Stimulated activated CD4-positive, alpha-beta T cell treated with anti-CD3 and anti-CD28 coated beads, Interleukin-1b, Interleukin-23, amount 100 ng/mL, for 4 hours (primary cell): Measurements from ENCODE around the gene CHAF1A.

Source experiments
- DNase-seq, 2 donors: peaks; one replicate each; pipeline ENCODE4 v3.0.0-alpha.2; 2020; ENCODE audit warnings: low read depth in 2 of 2

The CHAF1A gene

DNA sequence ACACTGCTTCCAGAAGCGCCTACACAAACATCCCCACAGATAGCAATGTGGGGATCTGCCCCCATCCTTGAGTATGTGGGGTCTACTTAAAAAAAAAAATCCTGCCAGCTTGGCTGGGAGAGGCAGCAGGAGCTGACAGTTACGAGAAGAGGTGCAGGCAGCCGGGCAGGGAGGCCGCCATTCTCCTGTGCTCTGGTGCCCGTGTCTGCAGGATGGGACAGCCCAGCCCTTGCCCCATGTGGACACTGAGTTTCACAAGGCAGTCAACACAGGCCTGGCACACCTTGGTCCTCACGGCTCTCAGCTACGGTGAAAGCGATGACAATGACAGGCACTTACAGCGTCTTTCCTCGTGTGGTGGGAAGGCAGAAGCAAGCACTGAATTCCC, 35.1 kb upstream of the CHAF1A start:
- DNase-seq: no peak

DNA sequence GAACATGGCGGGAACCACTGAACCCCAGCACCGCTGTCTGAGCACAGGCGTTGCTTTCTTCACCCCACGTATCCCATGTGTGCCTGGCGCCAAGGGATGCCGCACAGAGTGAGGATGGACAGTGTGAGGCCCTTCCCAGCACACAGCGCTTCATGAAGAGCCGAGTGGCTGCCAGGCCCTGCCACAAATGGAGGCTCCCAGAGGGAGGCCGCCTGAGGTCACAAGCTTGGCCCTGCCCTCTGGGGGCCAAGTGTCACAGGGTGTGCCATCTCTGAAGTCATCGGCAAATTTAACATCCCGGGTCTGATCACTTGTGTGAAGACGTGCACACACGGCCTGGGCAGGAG, 34.7 kb upstream of the CHAF1A start:
- DNase-seq: no peak

DNA sequence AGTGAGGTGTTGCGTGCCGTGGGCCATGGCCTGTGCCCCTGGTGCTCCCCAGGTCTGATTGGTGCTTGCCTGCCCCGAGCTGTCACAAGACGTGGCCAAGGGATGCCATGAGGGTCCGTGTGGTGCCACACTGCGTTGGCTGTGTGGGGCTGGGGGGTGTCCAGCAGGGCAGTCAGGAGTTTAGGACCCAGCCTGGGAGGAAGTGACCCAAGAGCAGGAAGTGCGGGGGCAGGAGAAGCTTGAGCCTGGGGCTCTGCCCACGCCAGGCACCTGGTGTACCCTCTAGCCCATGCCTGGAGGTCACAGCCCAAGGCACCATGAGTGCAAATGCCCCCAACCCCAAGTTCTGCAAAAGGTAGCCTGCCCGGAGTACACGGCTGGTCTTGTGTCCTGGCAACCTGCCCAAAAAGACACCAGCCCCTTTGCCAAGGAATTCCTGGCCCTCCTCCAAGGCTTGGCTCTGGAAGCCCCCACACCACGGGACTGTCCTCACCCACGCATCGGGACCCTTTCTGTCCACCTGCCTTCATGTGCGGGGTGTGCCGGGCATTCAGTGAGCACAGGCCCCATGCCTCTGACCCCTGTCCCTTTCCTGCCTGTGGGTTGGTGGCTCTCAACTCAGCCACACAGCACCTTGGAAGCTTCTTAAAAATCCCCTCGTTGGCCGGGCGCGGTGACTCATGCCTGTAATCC, 34.2 kb upstream of the CHAF1A start:
- DNase-seq: no peak

GRCh38 chr19:4369109-4369887, 33.1 kb upstream of the CHAF1A start:
- DNase-seq: peak; percentile 37 to 51

- peak; percentile 66 to 69 for DNase-seq
These were observed 32.6 kb upstream of the CHAF1A start for GRCh38 chr19:4369888-4370260.

- no peak for DNase-seq
These were observed 31.9 kb upstream of the CHAF1A start for GRCh38 chr19:4370418-4371041.

DNA sequence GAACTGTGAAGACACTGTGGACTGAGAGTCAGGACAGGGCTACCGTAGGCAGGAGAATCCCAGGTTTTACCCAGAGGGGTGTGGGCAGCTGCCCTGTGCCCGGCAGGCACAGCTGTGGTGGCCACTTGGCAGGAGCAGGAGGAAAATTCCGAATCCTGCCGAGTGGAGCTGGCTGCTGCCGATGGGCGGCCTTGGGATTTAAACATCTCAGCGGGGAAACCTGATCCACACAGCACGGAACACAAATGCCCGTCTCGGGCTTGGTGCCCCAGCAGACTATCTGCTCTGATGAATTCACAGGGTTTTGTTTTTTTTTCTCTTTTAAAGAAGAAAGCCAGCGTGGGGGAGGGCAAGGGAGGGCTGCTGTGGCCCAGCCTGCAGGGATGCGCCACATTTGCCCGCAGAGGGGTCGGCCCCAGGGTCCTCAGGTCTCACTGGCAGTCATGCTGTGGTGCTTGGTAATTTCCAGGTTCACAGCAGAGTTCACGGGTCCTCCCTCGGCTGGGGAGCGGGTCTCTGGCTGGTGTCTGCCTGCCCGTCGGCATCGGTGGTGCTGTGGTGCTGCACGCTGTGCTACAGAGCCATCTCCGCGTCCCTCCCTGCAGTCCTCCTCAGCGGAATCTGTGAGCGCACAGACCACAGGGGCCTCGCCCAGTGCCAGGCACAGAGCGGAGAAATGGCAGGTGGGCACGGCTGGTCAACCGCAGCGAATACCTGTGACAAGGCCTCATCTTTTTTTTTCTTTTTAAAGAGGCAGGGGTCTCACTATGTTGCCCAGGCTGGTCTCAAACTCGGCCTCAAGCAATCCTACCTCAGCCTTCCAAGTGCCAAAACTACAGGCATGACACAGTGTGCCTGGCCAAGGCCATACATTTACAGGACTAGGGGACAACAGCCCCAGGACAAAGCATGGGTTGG, 30.9 kb upstream of the CHAF1A start:
- DNase-seq: no peak

GRCh38 chr19:4372165-4373012, 30.1 kb upstream of the CHAF1A start:
- no peak for DNase-seq

DNA sequence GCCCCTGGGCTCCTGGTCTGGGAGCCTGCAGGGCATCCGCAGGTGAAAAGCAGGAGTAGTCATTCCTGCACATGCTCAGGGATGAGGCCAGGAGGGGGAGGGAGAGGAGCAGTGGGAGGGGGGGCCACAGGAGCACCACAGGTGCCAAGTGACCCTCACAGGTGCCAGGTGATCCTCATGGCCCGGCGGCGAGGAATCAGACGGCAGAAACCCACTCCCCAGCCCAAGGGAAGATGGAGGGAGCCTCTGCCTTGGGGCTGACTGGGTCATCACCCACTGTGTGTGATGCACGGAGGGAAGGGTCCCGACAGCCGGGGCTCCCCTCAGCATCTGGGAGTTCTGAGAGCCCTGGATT, 29.4 kb upstream of the CHAF1A start:
- no peak for DNase-seq

- DNase-seq: no peak
These were observed 28.6 kb upstream of the CHAF1A start for GRCh38 chr19:4373601-4374497.

GRCh38 chr19:4374498-4375163, 27.8 kb upstream of the CHAF1A start:
- DNase-seq: no peak

DNA sequence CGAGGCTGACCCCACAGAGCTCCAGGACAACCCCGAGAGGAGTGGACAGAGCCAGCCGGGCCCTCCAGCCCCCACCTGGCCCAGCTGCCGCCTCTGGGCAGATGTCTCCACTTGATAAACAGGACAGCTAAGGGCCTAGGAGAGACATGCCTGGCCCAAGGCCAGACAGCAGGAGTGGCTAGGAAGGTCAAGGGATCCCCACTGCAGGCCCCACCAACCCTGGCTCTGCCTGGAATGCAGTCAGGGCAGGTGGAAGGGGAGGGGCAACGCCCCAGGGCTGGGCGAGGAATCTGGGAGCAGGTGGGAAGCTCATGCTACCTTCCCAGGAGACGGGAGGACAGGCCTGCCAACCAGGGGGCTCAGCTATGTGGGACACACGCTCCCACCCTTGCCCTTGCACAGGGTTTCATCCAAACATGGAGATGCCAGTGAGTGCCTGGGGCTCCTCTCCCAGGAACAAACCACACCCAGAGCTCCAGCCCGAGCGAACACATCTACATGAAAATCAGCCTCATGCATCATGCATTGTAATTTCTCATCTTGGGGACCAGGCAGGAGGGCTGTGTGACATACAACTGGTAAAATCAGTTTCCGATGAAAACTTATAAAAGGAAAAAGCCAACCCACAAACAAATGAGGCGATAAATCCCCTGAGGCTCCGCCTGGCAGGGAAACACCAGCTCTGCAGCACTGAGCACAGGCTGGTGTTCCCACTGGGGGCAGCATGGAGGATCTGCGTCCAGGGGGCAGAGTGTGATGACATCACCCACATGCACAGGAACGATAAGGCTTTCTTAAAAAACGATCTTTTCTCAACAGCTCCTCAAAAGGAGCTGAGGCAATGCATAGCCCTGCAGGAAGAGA, 27.0 kb upstream of the CHAF1A start:
- DNase-seq: no peak

DNA sequence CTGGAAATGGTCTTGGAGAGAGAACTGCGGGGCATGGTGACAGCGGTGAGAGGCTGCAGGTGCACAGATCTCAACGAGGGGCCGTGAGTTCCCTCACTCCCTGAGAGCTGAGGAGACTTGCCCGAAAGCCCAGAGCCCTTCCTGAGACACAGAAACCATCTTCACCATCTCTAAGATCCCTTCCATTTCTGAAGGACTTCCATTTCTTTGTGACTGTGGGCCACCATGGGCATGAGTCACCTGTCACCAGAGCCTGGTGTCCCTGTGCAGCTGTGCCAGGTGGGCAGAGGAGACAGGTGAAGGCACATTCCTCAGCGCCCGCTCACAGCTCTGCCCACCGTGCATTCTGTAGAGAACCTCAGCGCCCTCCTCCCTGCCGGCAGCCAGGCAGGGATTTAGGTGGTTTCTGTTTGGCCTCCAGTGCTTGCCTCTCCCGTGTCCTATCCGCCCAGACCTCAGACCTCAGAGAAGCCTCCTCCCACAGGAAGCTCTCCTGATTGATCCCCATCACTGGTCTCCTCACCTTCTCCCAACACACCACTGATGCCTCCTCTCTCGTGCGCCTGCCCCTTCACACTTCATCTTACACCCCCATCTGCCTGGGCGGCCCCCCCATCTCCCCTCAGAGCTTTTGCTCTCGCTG, 26.3 kb upstream of the CHAF1A start:
- DNase-seq: no peak

DNA sequence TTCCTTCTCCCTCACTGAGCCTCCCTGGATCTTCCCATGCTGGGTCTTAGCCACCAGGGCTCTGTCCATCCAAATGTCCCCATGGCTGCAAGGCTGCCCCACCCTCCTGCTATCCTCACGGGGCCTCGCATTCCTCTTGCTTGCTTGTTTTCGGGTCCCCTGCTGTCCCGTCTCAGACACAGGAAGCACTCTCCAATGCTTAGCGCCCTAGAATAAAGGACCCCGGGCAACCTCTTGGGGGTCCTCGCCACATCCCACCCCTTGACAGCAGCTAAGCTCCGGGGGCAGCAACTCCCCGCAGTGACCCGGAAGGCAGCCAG, 25.8 kb upstream of the CHAF1A start:
- no peak for DNase-seq

GRCh38 chr19:4376991-4377781, 25.3 kb upstream of the CHAF1A start:
- no peak for DNase-seq

DNA sequence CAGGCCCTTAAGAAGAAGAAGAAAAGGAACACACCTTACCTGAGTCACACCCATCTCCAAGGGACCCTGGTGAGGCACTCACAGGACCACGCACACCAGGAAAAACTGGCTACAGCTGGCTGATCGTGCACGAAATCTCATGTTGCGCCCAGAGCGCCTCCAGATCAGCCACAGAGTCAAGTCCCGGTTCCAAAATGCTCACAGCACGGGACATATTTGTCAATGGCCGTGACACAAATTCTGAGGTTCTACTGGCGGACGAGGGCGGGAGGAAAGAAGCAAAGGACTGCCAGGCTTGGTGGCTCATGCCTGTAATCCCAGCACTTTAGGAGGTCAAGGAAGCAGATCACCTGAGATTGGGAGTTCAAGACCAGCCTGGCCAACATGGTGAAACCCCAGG, 23.6 kb upstream of the CHAF1A start:
- no peak for DNase-seq
